MCF 10A (cell line): ENCODE results near the gene FCN2. TPM values are rescaled to one million over a fixed set of nuclear protein-coding genes. Genes with fewer than 3 reads are reported as not detected.

ENCODE experiments used
- BruUV-seq: library from RNA; stranded (reverse); fragments of 400-500 nt; replicated peaks from 2 replicates; lab custom pipeline; 2021; lab: Mats Ljungman, UMichigan
- CTCF ChIA-PET: fragments of 300-600 bp; sonication (Branson Sonifier 250); formaldehyde crosslinking; extraction: SDS; loops from one replicate; lab custom pipeline; 2021; ENCODE audit warnings: antibody characterized with exemption, inconsistent platforms; lab: Yijun Ruan, JAX
- POLR2A ChIA-PET: fragments of 300-600, 350-650 bp; sonication (Branson Sonifier 250); formaldehyde crosslinking; extraction: SDS; loops from one replicate; lab custom pipeline; 2020; ENCODE audit warnings: antibody characterized with exemption, inconsistent platforms; lab: Yijun Ruan, JAX
- DNase-seq: peaks from one replicate; pipeline ENCODE4 v3.0.0-alpha.2; 2018; ENCODE audit not compliant: unreplicated experiment
- H3K27ac Mint-ChIP-seq: one replicate; pipeline ENCODE4 v1.8.0; 2022; ENCODE audit warnings: mild to moderate bottlenecking, low read depth, mixed read lengths; ENCODE audit not compliant: unreplicated experiment
- H3K27me3 Mint-ChIP-seq: one replicate; pipeline ENCODE4 v1.8.0; 2022; ENCODE audit warnings: mixed read lengths; ENCODE audit not compliant: insufficient read depth, unreplicated experiment
- H3K36me3 Mint-ChIP-seq: one replicate; pipeline ENCODE4 v1.8.0; 2022; ENCODE audit warnings: mild to moderate bottlenecking, moderate library complexity, mixed read lengths; ENCODE audit not compliant: insufficient read depth, unreplicated experiment
- H3K4me1 Mint-ChIP-seq: one replicate; pipeline ENCODE4 v1.8.0; 2022; ENCODE audit warnings: mixed read lengths; ENCODE audit not compliant: insufficient read depth, unreplicated experiment
- H3K4me3 Mint-ChIP-seq: one replicate; pipeline ENCODE4 v1.8.0; 2022; ENCODE audit warnings: mild to moderate bottlenecking, moderate library complexity, mixed read lengths; ENCODE audit not compliant: unreplicated experiment
- H3K9me3 Mint-ChIP-seq: one replicate; pipeline ENCODE4 v1.8.0; 2022; ENCODE audit warnings: mixed read lengths; ENCODE audit not compliant: unreplicated experiment
- intact Hi-C: fragments of 100-400 bp; cut with micrococcal nuclease; formaldehyde crosslinking; loops from 2 replicates; pipeline ENCODE4 v1.14.1; 2022
- total RNA-seq: library from RNA; stranded (reverse); gene quantifications from 2 replicates; pipeline ENCODE4 v1.2.3, GENCODE V29; 2022
- TF ChIP-seq, protein P1 (sequence below): fragments of 200-600 bp; IDR thresholded peaks from one replicate; pipeline ENCODE4 v1.8.0; 2022; ENCODE audit warnings: antibody characterized with exemption, mild to moderate bottlenecking; ENCODE audit not compliant: unreplicated experiment

Gene FCN2
- total RNA-seq, 1 experiment from 2014 or later, result not detected

DNA sequence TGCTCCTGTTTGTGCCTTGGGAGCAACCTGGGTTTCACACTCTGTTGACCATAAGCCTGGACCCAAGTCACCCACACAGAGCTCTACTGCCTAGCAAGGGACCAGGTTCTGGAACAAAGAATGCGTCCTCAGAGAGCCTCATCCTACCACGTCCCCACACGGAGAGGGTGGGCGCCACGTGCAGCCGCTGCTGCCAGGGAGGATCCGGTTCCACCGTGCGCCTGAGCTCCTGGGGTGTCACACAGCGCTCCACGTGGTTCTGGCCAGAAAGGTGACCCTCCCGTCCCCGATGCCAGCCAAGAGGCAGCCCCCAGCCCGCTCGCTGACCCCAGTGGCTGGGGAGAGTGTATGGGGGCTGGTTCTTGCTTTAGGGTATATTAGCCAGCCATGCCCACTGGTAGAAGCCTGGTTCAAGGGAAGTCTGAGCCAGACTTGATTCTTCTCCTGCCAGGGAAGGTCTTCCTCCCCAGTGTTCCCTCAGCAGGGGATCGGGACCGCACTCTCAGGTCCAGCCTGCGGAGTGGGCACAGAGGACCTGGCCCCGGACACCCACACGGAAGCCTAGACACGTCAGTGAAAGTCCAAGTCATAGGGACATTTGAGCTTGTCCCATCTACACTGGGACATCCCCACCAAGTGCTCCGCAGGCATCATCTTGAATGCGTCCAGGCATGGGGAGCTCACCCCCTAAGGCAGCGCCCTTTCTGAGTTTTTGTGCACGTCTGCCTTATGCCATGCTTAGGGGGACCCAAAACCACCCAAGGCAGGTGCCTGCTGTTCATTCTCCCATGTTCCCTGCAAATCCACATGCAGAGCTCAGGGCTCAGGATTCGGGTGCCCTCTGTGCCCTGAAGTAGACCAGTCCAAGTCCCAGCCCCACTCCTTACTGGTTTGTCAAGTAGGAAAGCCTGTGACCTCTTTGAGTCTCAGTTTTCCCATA lies 34.7 kb downstream of the FCN2 start:
- TF ChIP-seq, protein P1, sequence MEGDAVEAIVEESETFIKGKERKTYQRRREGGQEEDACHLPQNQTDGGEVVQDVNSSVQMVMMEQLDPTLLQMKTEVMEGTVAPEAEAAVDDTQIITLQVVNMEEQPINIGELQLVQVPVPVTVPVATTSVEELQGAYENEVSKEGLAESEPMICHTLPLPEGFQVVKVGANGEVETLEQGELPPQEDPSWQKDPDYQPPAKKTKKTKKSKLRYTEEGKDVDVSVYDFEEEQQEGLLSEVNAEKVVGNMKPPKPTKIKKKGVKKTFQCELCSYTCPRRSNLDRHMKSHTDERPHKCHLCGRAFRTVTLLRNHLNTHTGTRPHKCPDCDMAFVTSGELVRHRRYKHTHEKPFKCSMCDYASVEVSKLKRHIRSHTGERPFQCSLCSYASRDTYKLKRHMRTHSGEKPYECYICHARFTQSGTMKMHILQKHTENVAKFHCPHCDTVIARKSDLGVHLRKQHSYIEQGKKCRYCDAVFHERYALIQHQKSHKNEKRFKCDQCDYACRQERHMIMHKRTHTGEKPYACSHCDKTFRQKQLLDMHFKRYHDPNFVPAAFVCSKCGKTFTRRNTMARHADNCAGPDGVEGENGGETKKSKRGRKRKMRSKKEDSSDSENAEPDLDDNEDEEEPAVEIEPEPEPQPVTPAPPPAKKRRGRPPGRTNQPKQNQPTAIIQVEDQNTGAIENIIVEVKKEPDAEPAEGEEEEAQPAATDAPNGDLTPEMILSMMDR, result no peak
- no TSS peak for BruUV-seq
- Mint-ChIP-seq H3K27me3 (peaks cover 72% of the 10 kb centered on the region), H3K36me3 (no peaks in the 10 kb centered on the region), H3K4me1 (no peaks in the 10 kb centered on the region), H3K9me3 (no peaks in the 10 kb centered on the region), H3K4me3 (no peak overlapping the region), H3K27ac (no peak overlapping the region)
- no peak for DNase-seq
- intact Hi-C loops, result no loop called here
- ChIA-PET POLR2A (no interaction called here), CTCF (no interaction called here)

DNA sequence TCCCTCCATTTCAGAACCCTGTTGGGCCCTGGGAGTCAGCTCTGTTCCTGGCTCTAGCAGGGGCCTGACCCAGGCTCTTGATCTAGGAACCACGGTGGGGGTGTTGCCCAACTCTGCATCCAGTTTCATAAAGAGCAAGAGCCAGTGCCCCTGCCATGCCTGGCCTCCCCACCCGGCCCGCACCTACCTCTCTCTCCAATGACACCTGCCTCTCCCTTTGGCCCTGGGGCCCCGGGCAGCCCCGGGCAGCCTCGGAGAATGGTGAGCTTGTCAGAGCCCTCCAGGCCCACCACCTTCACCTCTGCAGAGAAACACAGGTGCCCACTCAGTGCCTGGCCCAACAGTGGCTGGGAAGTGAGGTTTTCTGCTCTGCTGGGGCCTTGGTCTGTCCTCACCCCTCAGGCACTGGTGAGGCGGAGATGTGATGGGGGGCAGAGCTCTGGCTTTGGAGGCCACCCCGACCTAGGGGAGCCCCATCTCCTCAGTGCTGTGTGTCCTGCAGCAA lies 35.6 kb downstream of the FCN2 start:
- H3K9me3 Mint-ChIP-seq, result no peaks in the 10 kb centered on the region
- ChIA-PET CTCF (no interaction called here), POLR2A (no interaction called here)
- H3K27me3 Mint-ChIP-seq, result peaks cover 69% of the 10 kb centered on the region
- no TSS peak for BruUV-seq
- H3K36me3 Mint-ChIP-seq, result no peaks in the 10 kb centered on the region
- H3K4me1 Mint-ChIP-seq, result no peaks in the 10 kb centered on the region
- no peak overlapping the region for H3K27ac Mint-ChIP-seq
- TF ChIP-seq, protein P1, result no peak
- no peak for DNase-seq
- intact Hi-C loops, result no loop called here
- H3K4me3 Mint-ChIP-seq, result no peak overlapping the region

DNA sequence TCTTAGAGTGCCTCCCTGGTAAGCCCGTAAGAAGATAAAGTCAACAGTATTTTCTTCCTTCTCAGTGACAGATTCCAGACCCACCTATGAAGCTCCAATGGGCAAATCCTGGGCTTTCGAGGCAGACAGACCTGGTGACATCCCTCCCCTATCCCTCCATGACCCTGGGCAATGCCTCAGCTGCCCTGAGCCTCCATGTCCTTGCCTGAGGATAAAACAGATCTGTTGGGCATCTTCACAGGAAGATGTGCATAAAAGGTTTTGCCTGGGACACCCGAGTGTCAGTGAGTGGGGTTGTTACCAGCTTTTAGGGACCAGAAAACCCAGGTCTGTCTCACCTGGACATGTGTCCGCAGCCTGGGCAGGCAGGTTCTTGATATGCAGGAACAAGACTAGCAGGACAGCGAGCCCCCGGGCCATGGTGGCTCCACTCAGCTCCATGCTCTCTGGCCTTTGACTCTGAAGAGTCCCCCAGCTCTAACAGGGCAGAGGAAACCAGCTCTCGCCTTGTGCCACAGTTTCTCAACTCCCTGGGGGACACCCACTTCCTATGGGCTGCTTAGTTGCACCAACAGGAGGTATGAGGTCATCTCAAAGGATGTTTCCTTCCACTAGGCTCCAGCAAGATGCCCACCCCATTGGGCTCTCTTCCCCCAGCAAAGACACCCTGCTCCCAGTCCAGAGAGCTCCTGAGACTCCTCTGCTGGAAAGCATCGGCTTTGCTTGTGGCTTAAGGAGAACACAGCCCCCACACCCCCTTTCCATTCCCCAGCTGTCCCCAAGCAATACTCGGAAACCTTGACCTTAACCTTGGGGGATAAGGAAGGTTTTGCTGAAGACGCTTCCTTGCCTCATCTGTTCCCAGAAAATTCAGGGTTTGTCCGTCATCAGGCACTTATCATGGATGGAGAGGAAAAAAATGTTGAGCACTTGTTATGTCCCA lies 37.1 kb downstream of the FCN2 start, which contains the start of gene FCN1:
Gene FCN1 (minus strand): TSS at position 482 of the 943 bp plus-strand sequence. CDS start 41 bp downstream, at position 441.
- H3K27me3 Mint-ChIP-seq, result peaks cover 69% of the 10 kb centered on the region
- H3K9me3 Mint-ChIP-seq, result no peaks in the 10 kb centered on the region
- no peak for DNase-seq
- H3K4me1 Mint-ChIP-seq, result no peaks in the 10 kb centered on the region
- TF ChIP-seq, protein P1, result no peak
- intact Hi-C loops, result no loop called here
- H3K4me3 Mint-ChIP-seq, result no peak within 1 kb of the TSS
- ChIA-PET POLR2A (no interaction called here), CTCF (no interaction called here)
- no TSS peak for BruUV-seq
- no peaks in the 10 kb centered on the region for H3K36me3 Mint-ChIP-seq
- no peak within 1 kb of the TSS for H3K27ac Mint-ChIP-seq
